Body of pancreas (tissue), 4 donors: Measurements from ENCODE around the gene CCDC57.

Source experiments
- CTCF ChIP-seq, 7 experiments: fragments of 450-650 bp in 4 of 7; fragments of 200-600 bp in 3 of 7; sonication (generic) in 3 of 7; IDR thresholded peaks; one replicate each; pipeline ENCODE4 v1.5.1; 2016 to 2019; ENCODE audit warnings: antibody characterized with exemption in 7 of 7
- POLR2A ChIP-seq, 3 donors: fragments of 450-650 bp; IDR thresholded peaks; one replicate each; pipeline ENCODE4 v1.6.1; 2016; ENCODE audit warnings: antibody characterized with exemption in 3 of 3, mild to moderate bottlenecking in 2 of 3

- TF ChIP-seq POLR2A (IDR thresholded peaks at IDR 0.05) (no peak), CTCF (IDR thresholded peaks at IDR 0.05) (no peak)
These were observed 26.8 kb upstream of the CCDC57 start for GRCh38 chr17:82239401-82239925.
